HepG2 (cell line): Measurements from ENCODE around the gene JMJD6. TPM values are rescaled to one million over a fixed set of nuclear protein-coding genes. Genes with fewer than 3 reads are reported as not detected.

Experiments
- AGO1 ChIP-seq: fragments of 200-400 bp; formaldehyde crosslinking; IDR thresholded peaks from 2 replicates; pipeline ENCODE4 v1.6.1; 2017; ENCODE audit warnings: mild to moderate bottlenecking, low read depth, low read length, moderate library complexity; ENCODE audit not compliant: poor library complexity, severe bottlenecking
- ATRX ChIP-seq: sonication (generic); formaldehyde crosslinking; IDR thresholded peaks from 2 replicates; pipeline ENCODE4 v1.4.0; 2020; ENCODE audit warnings: missing genetic modification reagents, borderline replicate concordance
- DMTF1 ChIP-seq: sonication (generic); formaldehyde crosslinking; IDR thresholded peaks from 2 replicates; pipeline ENCODE4 v1.4.0; 2020; ENCODE audit warnings: mild to moderate bottlenecking, missing genetic modification reagents
- HNF4G ChIP-seq, 2 experiments: sonication (generic) in 1 of 2; formaldehyde crosslinking in 1 of 2; IDR thresholded peaks; 2 replicates each; pipeline versions ENCODE4 v1.4.0 to v1.6.1; 2011 to 2020; ENCODE audit warnings: borderline replicate concordance in 2 of 2, low read depth in 2 of 2, mild to moderate bottlenecking in 2 of 2, low read length in 1 of 2, missing genetic modification reagents in 1 of 2, moderate library complexity in 1 of 2
- JUNB ChIP-seq: sonication (generic); formaldehyde crosslinking; IDR thresholded peaks from 2 replicates; pipeline ENCODE4 v1.8.0; 2022; ENCODE audit warnings: missing genetic modification reagents, mild to moderate bottlenecking, borderline replicate concordance
- MEIS1 ChIP-seq: sonication (generic); formaldehyde crosslinking; IDR thresholded peaks from 2 replicates; pipeline ENCODE4 v1.9.0; 2021; ENCODE audit warnings: mild to moderate bottlenecking, missing genetic modification reagents, moderate library complexity, borderline replicate concordance
- PHF8 ChIP-seq: sonication (generic); formaldehyde crosslinking; IDR thresholded peaks from 2 replicates; pipeline ENCODE4 v1.5.0; 2020; ENCODE audit warnings: missing genetic modification reagents
- POLR2A ChIP-seq, 2 experiments: IDR thresholded peaks; 2 replicates each; pipeline ENCODE4 v1.6.1; 2011; ENCODE audit warnings: low read depth in 2 of 2, low read length in 2 of 2, mild to moderate bottlenecking in 1 of 2, moderate library complexity in 1 of 2; ENCODE audit not compliant: insufficient read depth in 1 of 2
- RARA ChIP-seq: IDR thresholded peaks from 2 replicates; pipeline ENCODE4 v1.6.1; 2016; ENCODE audit warnings: missing genetic modification reagents, missing compliant biosample characterization
- ZFP1 ChIP-seq: IDR thresholded peaks from 2 replicates; pipeline ENCODE4 v1.6.1; 2016
- ZFP41 ChIP-seq: sonication (generic); formaldehyde crosslinking; IDR thresholded peaks from 2 replicates; pipeline ENCODE4 v1.4.0; 2020; ENCODE audit warnings: mild to moderate bottlenecking, missing genetic modification reagents, borderline replicate concordance
- ZNF407 ChIP-seq: sonication (generic); formaldehyde crosslinking; IDR thresholded peaks from one replicate; pipeline ENCODE4 v1.5.1; 2020; ENCODE audit warnings: mild to moderate bottlenecking, missing genetic modification reagents; ENCODE audit errors: not compliant biosample characterization
- ZNF556 ChIP-seq: sonication (generic); formaldehyde crosslinking; IDR thresholded peaks from 2 replicates; pipeline ENCODE4 v1.4.0; 2020; ENCODE audit warnings: mild to moderate bottlenecking, missing genetic modification reagents, borderline replicate concordance
- polyA plus RNA-seq, 8 experiments: library from polyadenylated mRNA; depleted of rRNA in 3 of 8; stranded (reverse) in 7 of 8; unstranded in 1 of 8; fragments of >200 nt; fragmentation: Illumina TruSeq in 4 of 8; extraction: Trizol in 4 of 8; gene quantifications; 2 replicates each; pipeline versions ENCODE4 v1.2.1 to v1.2.3, GENCODE V29; 2011 to 2016; ENCODE audit warnings: low read depth in 4 of 8, missing spikeins in 1 of 8, mixed read lengths in 1 of 8; ENCODE audit not compliant: insufficient read depth in 1 of 8
- total RNA-seq, 5 experiments: library from RNA; depleted of rRNA; stranded (reverse); fragments of >200 nt; fragmentation: Illumina TruSeq; extraction: Trizol; gene quantifications; 2 replicates each; pipeline ENCODE4 v1.2.3, GENCODE V29; 2016; ENCODE audit warnings: low read depth in 1 of 5
- TF ChIP-seq, protein P1 (sequence below): sonication (generic); formaldehyde crosslinking; IDR thresholded peaks from 2 replicates; pipeline ENCODE4 v1.8.1; 2023; ENCODE audit warnings: mild to moderate bottlenecking, inconsistent platforms, moderate library complexity, missing genetic modification reagents, borderline replicate concordance

The JMJD6 gene
- total and polyA plus RNA-seq, 2 of the 13 experiments (the other 11 are each of a cell fraction or from before 2014, with no cell fraction given), result 33.6 to 41.0 TPM

GRCh38 chr17:76701471-76701967 is 24.9 kb downstream of the JMJD6 start (continued):
- TF ChIP-seq PHF8, result 0 out of 2 replicates have a peak, but pooled peaks have one; percentile 24
- TF ChIP-seq POLR2A (IDR thresholded peaks at IDR 0.05; ENCODE audit: insufficient read depth in 1 of 2, low read depth in 2 of 2, low read length in 2 of 2), result peak in 1 of 2 experiments; percentile 77; a peak in 2 of 4 replicates
- TF ChIP-seq, protein P1, sequence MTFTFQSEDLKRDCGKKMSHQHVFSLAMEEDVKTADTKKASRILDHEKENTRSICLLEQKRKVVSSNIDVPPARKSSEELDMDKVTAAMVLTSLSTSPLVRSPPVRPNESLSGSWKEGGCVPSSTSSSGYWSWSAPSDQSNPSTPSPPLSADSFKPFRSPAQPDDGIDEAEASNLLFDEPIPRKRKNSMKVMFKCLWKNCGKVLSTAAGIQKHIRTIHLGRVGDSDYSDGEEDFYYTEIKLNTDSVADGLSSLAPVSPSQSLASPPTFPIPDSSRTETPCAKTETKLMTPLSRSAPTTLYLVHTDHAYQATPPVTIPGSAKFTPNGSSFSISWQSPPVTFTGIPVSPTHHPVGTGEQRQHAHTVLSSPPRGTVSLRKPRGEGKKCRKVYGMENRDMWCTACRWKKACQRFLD, result 0 out of 2 replicates have a peak, but pooled peaks have one; percentile 13
- no peak; the same call in none of the 2 replicates for TF ChIP-seq MEIS1 (CRISPR knock-in tag)
- 0 out of 2 replicates have a peak, but pooled peaks have one; percentile 63 for TF ChIP-seq ZNF556
- TF ChIP-seq HNF4G (IDR thresholded peaks at IDR 0.05; ENCODE audit: borderline replicate concordance, low read depth, low read length), result peak; percentile 68
- TF ChIP-seq HNF4G (CRISPR knock-in tag; IDR thresholded peaks at IDR 0.05; ENCODE audit: borderline replicate concordance, low read depth), result peak; percentile 40; the same call in 1 of the 2 replicates
- TF ChIP-seq ZNF407 (CRISPR knock-in tag), result no peak
- no peak for TF ChIP-seq DMTF1 (CRISPR knock-in tag)
- 0 out of 2 replicates have a peak, but pooled peaks have one; percentile 2 for TF ChIP-seq ZFP41 (CRISPR knock-in tag)
- no peak for TF ChIP-seq JUNB (CRISPR knock-in tag)
- no peak for TF ChIP-seq AGO1
- TF ChIP-seq RARA (CRISPR knock-in tag), result 0 out of 2 replicates have a peak, but pooled peaks have one; percentile 39
- TF ChIP-seq ATRX (CRISPR knock-in tag), result no peak
- 0 out of 2 replicates have a peak, but pooled peaks have one; percentile 21 for TF ChIP-seq ZFP1 (CRISPR knock-in tag)
